ENCODE results near the gene ACSM2B.
"Not testable (repeated sequence)": the region's sequence is repeated elsewhere in the genome, so short reads cannot be mapped to it uniquely, and the experiment has no call there.

- not testable (repeated sequence) for TF ChIP-seq POLR2A, CTCF (IDR thresholded peaks at IDR 0.05)
Observed at GRCh38 chr16:20580487-20581259, 4.5 kb upstream of the ACSM2B start.

Data from adrenal gland (tissue), 5 donors.